Endothelial cell of umbilical vein (primary cell): ENCODE data around the gene NOTCH1. TPM values are rescaled to one million over a fixed set of nuclear protein-coding genes. Genes with fewer than 3 reads are reported as not detected.

Experiments used
- BruUV-seq: library from RNA; stranded (reverse); fragments of 400-500 nt; replicated peaks from 2 replicates; lab custom pipeline; 2021; lab: Mats Ljungman, UMichigan
- CTCF ChIA-PET: fragments of 300-600, 350-600 bp; sonication (Branson Sonifier 250); formaldehyde crosslinking; loops from one replicate; lab custom pipeline; 2021; ENCODE audit warnings: antibody characterized with exemption, inconsistent platforms; lab: Charles Lee
- POLR2A ChIA-PET: fragments of 300-600, 350-600 bp; sonication (Branson Sonifier 250); formaldehyde crosslinking; loops from one replicate; lab custom pipeline; 2021; ENCODE audit warnings: antibody characterized with exemption, inconsistent platforms; lab: Charles Lee
- DNase-seq: peaks from one replicate; pipeline ENCODE4 v3.0.0-alpha.2; 2011; ENCODE audit warnings: low read depth, low spot score
- FAIRE-seq: peaks from 2 replicates; lab custom pipeline; 2011; peaks lifted over from hg19 to GRCh38; lab: Jason Lieb, UNC
- H2AFZ ChIP-seq: 2 replicates; pipeline ENCODE4 v1.6.0; 2012; ENCODE audit warnings: low read depth, low read length, control low read depth, inconsistent platforms
- H3K27ac ChIP-seq: 2 replicates; pipeline ENCODE4 v1.5.1; 2011; ENCODE audit warnings: low read depth, mild to moderate bottlenecking, control low read depth, low read length, moderate library complexity; ENCODE audit not compliant: insufficient read depth
- H3K27me3 ChIP-seq, 2 experiments: 2 replicates each; pipeline versions ENCODE4 v1.6.0 to v1.6.1; 2011; ENCODE audit warnings: low read length in 2 of 2, mixed read lengths in 1 of 2; ENCODE audit not compliant: control insufficient read depth in 2 of 2, insufficient read depth in 2 of 2
- H3K36me3 ChIP-seq, 2 experiments: 2 replicates in 1 of 2; 3 replicates in 1 of 2; pipeline ENCODE4 v1.5.1; 2011; ENCODE audit warnings: low read length in 2 of 2, mild to moderate bottlenecking in 1 of 2, moderate library complexity in 1 of 2; ENCODE audit not compliant: control insufficient read depth in 2 of 2, insufficient read depth in 2 of 2; ENCODE audit errors: extremely low read depth in 1 of 2
- H3K4me1 ChIP-seq: 3 replicates; pipeline ENCODE4 v1.5.1; 2011; ENCODE audit warnings: mild to moderate bottlenecking, low read length; ENCODE audit not compliant: control insufficient read depth, insufficient read depth; ENCODE audit errors: extremely low read depth
- H3K4me2 ChIP-seq: 2 replicates; pipeline ENCODE4 v1.6.1; 2011; ENCODE audit warnings: low read length, control low read depth, mixed read lengths; ENCODE audit not compliant: insufficient read depth
- H3K4me3 ChIP-seq, 3 experiments: fragments of 200-600 bp in 1 of 3; sonication (generic), shearing (Covaris generic) in 1 of 3; replicated peaks in 1 of 3; 2 replicates each; pipeline ENCODE4 v1.5.1; 2011 to 2016; ENCODE audit warnings: control low read depth in 3 of 3, low read length in 3 of 3, mild to moderate bottlenecking in 2 of 3, inconsistent platforms in 1 of 3, low read depth in 1 of 3, moderate library complexity in 1 of 3; ENCODE audit not compliant: insufficient read depth in 1 of 3
- H3K79me2 ChIP-seq: 2 replicates; pipeline ENCODE4 v1.6.0; 2012; ENCODE audit warnings: low read length, inconsistent platforms; ENCODE audit not compliant: control insufficient read depth, insufficient read depth
- H3K9ac ChIP-seq: replicated peaks from 2 replicates; pipeline ENCODE3; 2011; ENCODE audit warnings: low read length, control low read depth; ENCODE audit not compliant: insufficient read depth; ENCODE audit errors: extremely low read depth
- H3K9me1 ChIP-seq: replicated peaks from 3 replicates; pipeline ENCODE4 v1.6.0; 2011; ENCODE audit warnings: mild to moderate bottlenecking, low read length; ENCODE audit not compliant: control insufficient read depth, insufficient read depth; ENCODE audit errors: extremely low read depth
- H3K9me3 ChIP-seq: replicated peaks from 2 replicates; pipeline ENCODE4 v1.5.1; 2012; ENCODE audit warnings: low read length, inconsistent platforms; ENCODE audit not compliant: control insufficient read depth, insufficient read depth
- H4K20me1 ChIP-seq: replicated peaks from 2 replicates; pipeline ENCODE3; 2011; ENCODE audit warnings: mild to moderate bottlenecking, low read length; ENCODE audit not compliant: control insufficient read depth, insufficient read depth; ENCODE audit errors: extremely low read depth
- GATA2 ChIP-seq: IDR thresholded peaks from 2 replicates; pipeline ENCODE4 v1.7.0; 2011; ENCODE audit warnings: low read depth, mild to moderate bottlenecking, moderate library complexity, mixed read lengths, low read length; ENCODE audit not compliant: insufficient read length, insufficient read depth
- POLR2A ChIP-seq: IDR thresholded peaks from 2 replicates; pipeline ENCODE4 v1.6.1; 2012; ENCODE audit warnings: low read depth, mild to moderate bottlenecking, control low read depth, low read length
- POLR2AphosphoS5 ChIP-seq: IDR thresholded peaks from 2 replicates; pipeline ENCODE4 v1.6.1; 2012; ENCODE audit warnings: low read depth, mild to moderate bottlenecking, control low read depth, low read length, moderate library complexity; ENCODE audit not compliant: insufficient read depth
- dilution Hi-C: fragments of 300-500 bp; cut with MboI; formaldehyde crosslinking; loops from one replicate; pipeline ENCODE4 v1.15.0; 2019; ENCODE audit warnings: low sequenced_read_pairs; ENCODE audit not compliant: extremely low pct_ligation_motif_present
- intact Hi-C: fragments of 100-400 bp; cut with micrococcal nuclease; formaldehyde crosslinking; loops from one replicate; pipeline ENCODE4 v1.10.0; 2022
- polyA plus RNA-seq, 4 experiments: library from polyadenylated mRNA; depleted of rRNA in 3 of 4; stranded (reverse) in 3 of 4; unstranded in 1 of 4; fragments of >200 nt; gene quantifications; 2 replicates each; pipeline versions ENCODE4 v1.2.1 to v1.2.3, GENCODE V29; 2011 to 2012; ENCODE audit warnings: missing spikeins in 1 of 4
- total RNA-seq: library from RNA; stranded (reverse); gene quantifications from 2 replicates; pipeline ENCODE4 v1.2.3, GENCODE V29; 2021
- TF ChIP-seq, protein P1 (sequence below), 2 donors: IDR thresholded peaks; 1 replicate in 1 of 2; 2 replicates in 1 of 2; pipeline ENCODE4 v1.5.1; 2011; ENCODE audit warnings: low read length in 2 of 2, mild to moderate bottlenecking in 2 of 2, moderate library complexity in 2 of 2, control low read depth in 1 of 2, inconsistent platforms in 1 of 2, low read depth in 1 of 2; ENCODE audit not compliant: insufficient read depth in 1 of 2; ENCODE audit errors: extremely low read depth in 1 of 2

The NOTCH1 gene
- total and polyA plus RNA-seq, 2 donors (not counting 3 experiments of a cell fraction or from before 2014, with no cell fraction given), result 31.7 to 153 TPM

- no peaks in the 10 kb centered on the region for H3K9me1 ChIP-seq
- dilution Hi-C loops (no loop called here), intact Hi-C loops (loop anchor here (1.0 to 2.0 kb wide), 3 partner anchors 10 to 17 kb away; no protein-coding TSS in a partner anchor)
- peak overlapping the region; percentile 21 for H3K4me2 ChIP-seq
- H3K4me3 ChIP-seq, result no peak overlapping the region
- TF ChIP-seq, protein P1, sequence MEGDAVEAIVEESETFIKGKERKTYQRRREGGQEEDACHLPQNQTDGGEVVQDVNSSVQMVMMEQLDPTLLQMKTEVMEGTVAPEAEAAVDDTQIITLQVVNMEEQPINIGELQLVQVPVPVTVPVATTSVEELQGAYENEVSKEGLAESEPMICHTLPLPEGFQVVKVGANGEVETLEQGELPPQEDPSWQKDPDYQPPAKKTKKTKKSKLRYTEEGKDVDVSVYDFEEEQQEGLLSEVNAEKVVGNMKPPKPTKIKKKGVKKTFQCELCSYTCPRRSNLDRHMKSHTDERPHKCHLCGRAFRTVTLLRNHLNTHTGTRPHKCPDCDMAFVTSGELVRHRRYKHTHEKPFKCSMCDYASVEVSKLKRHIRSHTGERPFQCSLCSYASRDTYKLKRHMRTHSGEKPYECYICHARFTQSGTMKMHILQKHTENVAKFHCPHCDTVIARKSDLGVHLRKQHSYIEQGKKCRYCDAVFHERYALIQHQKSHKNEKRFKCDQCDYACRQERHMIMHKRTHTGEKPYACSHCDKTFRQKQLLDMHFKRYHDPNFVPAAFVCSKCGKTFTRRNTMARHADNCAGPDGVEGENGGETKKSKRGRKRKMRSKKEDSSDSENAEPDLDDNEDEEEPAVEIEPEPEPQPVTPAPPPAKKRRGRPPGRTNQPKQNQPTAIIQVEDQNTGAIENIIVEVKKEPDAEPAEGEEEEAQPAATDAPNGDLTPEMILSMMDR (IDR thresholded peaks at IDR 0.05; ENCODE audit: extremely low read depth in 1 of 2, insufficient read depth in 1 of 2, low read depth in 1 of 2, low read length in 2 of 2), result peak in 1 of 2 donors; percentile 20
- peak; percentile 84 for TF ChIP-seq POLR2AphosphoS5
- peak; percentile 32 for TF ChIP-seq POLR2A
- TF ChIP-seq GATA2, result no peak
- H3K36me3 ChIP-seq, result peaks cover 9 to 15% of the 10 kb centered on the region in 2 experiments
- CTCF ChIA-PET, result interaction anchor here (1.0 to 2.3 kb wide), 10 partner anchors 9 to 102 kb away, joined by 3 to 21 read pairs (median 4); partner anchors contain the start of gene NOTCH1
- peaks cover 98% of the 10 kb centered on the region for H3K79me2 ChIP-seq
- POLR2A ChIA-PET, result interaction anchor here (1.0 to 2.0 kb wide), 6 partner anchors 10 to 115 kb away, joined by 3 to 15 read pairs (median 4); no protein-coding TSS in a partner anchor
- FAIRE-seq, result peak; percentile 93
- H4K20me1 ChIP-seq, result no peaks in the 10 kb centered on the region
- DNase-seq, result peak; percentile 86
- no peak overlapping the region for H2AFZ ChIP-seq
- no peaks in the 10 kb centered on the region for H3K27me3 ChIP-seq
- H3K4me1 ChIP-seq, result peaks cover 57% of the 10 kb centered on the region
- H3K27ac ChIP-seq, result peak overlapping the region; percentile 89
- BruUV-seq, result no TSS peak
- H3K9ac ChIP-seq, result peak overlapping the region; percentile 43
- no peaks in the 10 kb centered on the region for H3K9me3 ChIP-seq
Observed at GRCh38 chr9:136529516-136530460, 16.1 kb downstream of the NOTCH1 start.
